ENCODE measurements around the gene BCL10. TPM values are rescaled to one million over a fixed set of nuclear protein-coding genes. Genes with fewer than 3 reads are reported as not detected.

The BCL10 gene
- total and polyA plus RNA-seq, 2 of the 8 experiments (the other 6 are each of a cell fraction or from before 2014, with no cell fraction given): 7.4 to 29.6 TPM

DNA sequence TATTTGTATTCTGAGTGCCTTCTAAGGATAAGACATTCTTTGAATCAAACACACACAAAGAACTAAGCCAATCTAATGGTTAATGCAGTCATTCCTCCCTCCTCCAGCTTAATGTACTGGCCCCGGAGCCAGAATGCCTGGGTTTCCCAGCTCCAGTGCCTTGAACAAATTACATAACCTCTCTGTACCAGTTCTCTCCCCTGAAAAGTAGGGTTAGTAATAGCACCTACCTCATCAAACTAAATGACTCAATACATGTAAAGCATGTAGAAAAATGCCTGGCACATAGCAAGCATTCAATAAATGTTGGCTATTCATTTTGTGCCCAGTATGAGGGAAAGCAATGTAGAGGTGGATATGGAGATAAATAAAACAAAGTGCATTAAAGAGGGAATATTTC is 31.0 kb downstream of the BCL10 start (continued):
- no peak for TF ChIP-seq TEAD4 (IDR thresholded peaks at IDR 0.05; ENCODE audit: low read depth, low read length)
- no peak for TF ChIP-seq RAD21 (IDR thresholded peaks at IDR 0.05 in 1 of 2, conservative IDR thresholded peaks at IDR 0.05 in 1 of 2; ENCODE audit: low read depth in 2 of 2, low read length in 2 of 2)
- no peak for TF ChIP-seq SIX5 (IDR thresholded peaks at IDR 0.05; ENCODE audit: low read depth, low read length)
- TF ChIP-seq EGR1 (IDR thresholded peaks at IDR 0.05; ENCODE audit: borderline replicate concordance, low read depth, low read length): no peak
- TF ChIP-seq MAFK (IDR thresholded peaks at IDR 0.05; ENCODE audit: low read depth, low read length): no peak
- TF ChIP-seq BCL11A (IDR thresholded peaks at IDR 0.05; ENCODE audit: low read depth in 2 of 2, low read length in 2 of 2): no peak
- TF ChIP-seq, protein P1, sequence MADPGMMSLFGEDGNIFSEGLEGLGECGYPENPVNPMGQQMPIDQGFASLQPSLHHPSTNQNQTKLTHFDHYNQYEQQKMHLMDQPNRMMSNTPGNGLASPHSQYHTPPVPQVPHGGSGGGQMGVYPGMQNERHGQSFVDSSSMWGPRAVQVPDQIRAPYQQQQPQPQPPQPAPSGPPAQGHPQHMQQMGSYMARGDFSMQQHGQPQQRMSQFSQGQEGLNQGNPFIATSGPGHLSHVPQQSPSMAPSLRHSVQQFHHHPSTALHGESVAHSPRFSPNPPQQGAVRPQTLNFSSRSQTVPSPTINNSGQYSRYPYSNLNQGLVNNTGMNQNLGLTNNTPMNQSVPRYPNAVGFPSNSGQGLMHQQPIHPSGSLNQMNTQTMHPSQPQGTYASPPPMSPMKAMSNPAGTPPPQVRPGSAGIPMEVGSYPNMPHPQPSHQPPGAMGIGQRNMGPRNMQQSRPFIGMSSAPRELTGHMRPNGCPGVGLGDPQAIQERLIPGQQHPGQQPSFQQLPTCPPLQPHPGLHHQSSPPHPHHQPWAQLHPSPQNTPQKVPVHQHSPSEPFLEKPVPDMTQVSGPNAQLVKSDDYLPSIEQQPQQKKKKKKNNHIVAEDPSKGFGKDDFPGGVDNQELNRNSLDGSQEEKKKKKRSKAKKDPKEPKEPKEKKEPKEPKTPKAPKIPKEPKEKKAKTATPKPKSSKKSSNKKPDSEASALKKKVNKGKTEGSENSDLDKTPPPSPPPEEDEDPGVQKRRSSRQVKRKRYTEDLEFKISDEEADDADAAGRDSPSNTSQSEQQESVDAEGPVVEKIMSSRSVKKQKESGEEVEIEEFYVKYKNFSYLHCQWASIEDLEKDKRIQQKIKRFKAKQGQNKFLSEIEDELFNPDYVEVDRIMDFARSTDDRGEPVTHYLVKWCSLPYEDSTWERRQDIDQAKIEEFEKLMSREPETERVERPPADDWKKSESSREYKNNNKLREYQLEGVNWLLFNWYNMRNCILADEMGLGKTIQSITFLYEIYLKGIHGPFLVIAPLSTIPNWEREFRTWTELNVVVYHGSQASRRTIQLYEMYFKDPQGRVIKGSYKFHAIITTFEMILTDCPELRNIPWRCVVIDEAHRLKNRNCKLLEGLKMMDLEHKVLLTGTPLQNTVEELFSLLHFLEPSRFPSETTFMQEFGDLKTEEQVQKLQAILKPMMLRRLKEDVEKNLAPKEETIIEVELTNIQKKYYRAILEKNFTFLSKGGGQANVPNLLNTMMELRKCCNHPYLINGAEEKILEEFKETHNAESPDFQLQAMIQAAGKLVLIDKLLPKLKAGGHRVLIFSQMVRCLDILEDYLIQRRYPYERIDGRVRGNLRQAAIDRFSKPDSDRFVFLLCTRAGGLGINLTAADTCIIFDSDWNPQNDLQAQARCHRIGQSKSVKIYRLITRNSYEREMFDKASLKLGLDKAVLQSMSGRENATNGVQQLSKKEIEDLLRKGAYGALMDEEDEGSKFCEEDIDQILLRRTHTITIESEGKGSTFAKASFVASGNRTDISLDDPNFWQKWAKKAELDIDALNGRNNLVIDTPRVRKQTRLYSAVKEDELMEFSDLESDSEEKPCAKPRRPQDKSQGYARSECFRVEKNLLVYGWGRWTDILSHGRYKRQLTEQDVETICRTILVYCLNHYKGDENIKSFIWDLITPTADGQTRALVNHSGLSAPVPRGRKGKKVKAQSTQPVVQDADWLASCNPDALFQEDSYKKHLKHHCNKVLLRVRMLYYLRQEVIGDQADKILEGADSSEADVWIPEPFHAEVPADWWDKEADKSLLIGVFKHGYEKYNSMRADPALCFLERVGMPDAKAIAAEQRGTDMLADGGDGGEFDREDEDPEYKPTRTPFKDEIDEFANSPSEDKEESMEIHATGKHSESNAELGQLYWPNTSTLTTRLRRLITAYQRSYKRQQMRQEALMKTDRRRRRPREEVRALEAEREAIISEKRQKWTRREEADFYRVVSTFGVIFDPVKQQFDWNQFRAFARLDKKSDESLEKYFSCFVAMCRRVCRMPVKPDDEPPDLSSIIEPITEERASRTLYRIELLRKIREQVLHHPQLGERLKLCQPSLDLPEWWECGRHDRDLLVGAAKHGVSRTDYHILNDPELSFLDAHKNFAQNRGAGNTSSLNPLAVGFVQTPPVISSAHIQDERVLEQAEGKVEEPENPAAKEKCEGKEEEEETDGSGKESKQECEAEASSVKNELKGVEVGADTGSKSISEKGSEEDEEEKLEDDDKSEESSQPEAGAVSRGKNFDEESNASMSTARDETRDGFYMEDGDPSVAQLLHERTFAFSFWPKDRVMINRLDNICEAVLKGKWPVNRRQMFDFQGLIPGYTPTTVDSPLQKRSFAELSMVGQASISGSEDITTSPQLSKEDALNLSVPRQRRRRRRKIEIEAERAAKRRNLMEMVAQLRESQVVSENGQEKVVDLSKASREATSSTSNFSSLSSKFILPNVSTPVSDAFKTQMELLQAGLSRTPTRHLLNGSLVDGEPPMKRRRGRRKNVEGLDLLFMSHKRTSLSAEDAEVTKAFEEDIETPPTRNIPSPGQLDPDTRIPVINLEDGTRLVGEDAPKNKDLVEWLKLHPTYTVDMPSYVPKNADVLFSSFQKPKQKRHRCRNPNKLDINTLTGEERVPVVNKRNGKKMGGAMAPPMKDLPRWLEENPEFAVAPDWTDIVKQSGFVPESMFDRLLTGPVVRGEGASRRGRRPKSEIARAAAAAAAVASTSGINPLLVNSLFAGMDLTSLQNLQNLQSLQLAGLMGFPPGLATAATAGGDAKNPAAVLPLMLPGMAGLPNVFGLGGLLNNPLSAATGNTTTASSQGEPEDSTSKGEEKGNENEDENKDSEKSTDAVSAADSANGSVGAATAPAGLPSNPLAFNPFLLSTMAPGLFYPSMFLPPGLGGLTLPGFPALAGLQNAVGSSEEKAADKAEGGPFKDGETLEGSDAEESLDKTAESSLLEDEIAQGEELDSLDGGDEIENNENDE (IDR thresholded peaks at IDR 0.05; ENCODE audit: insufficient replicate concordance, low read length): no peak
- TF ChIP-seq SIRT6 (IDR thresholded peaks at IDR 0.05; ENCODE audit: low read length): no peak

All from H1 (cell line).